HEK293T (cell line): ENCODE results near the gene GTF2H1.

Source experiments
- CTCF ChIA-PET: fragments of 350-600 bp; formaldehyde crosslinking; extraction: SDS; loops from one replicate; lab custom pipeline; 2021; ENCODE audit warnings: antibody characterized with exemption, inconsistent platforms; lab: Yijun Ruan, JAX
- POLR2A ChIA-PET: fragments of 350-600 bp; formaldehyde crosslinking; extraction: SDS; loops from one replicate; lab custom pipeline; 2020; ENCODE audit warnings: antibody characterized with exemption, inconsistent platforms; lab: Yijun Ruan, JAX
- DNase-seq: peaks from one replicate; pipeline ENCODE4 v3.0.0; 2012; ENCODE audit warnings: mixed read lengths; ENCODE audit errors: extremely low spot score
- ARNT ChIP-seq: fragments of 450-650 bp; IDR thresholded peaks from 2 replicates; pipeline ENCODE4 v1.6.1; 2017; ENCODE audit warnings: mild to moderate bottlenecking
- BHLHE40 ChIP-seq: fragments of 450-650 bp; IDR thresholded peaks from 2 replicates; pipeline ENCODE4 v1.6.1; 2016; ENCODE audit warnings: mild to moderate bottlenecking, moderate library complexity, borderline replicate concordance
- CTBP1 ChIP-seq: fragments of 450-650 bp; IDR thresholded peaks from 2 replicates; pipeline ENCODE4 v1.6.1; 2016; ENCODE audit warnings: borderline replicate concordance
- ELF4 ChIP-seq: fragments of 450-650 bp; IDR thresholded peaks from 2 replicates; pipeline ENCODE4 v1.6.1; 2017; ENCODE audit warnings: antibody characterized with exemption
- FOXA1 ChIP-seq: fragments of 450-650 bp; IDR thresholded peaks from 2 replicates; pipeline ENCODE4 v1.6.1; 2016; ENCODE audit warnings: mild to moderate bottlenecking
- FOXK2 ChIP-seq: fragments of 450-650 bp; IDR thresholded peaks from 2 replicates; pipeline ENCODE4 v1.6.1; 2016; ENCODE audit warnings: mild to moderate bottlenecking
- FOXM1 ChIP-seq: fragments of 450-650 bp; IDR thresholded peaks from 2 replicates; pipeline ENCODE4 v1.6.1; 2017; ENCODE audit warnings: mild to moderate bottlenecking, borderline replicate concordance
- HDGF ChIP-seq: fragments of 450-650 bp; IDR thresholded peaks from 2 replicates; pipeline ENCODE4 v1.6.1; 2017; ENCODE audit warnings: antibody characterized with exemption, borderline replicate concordance
- L3MBTL2 ChIP-seq: fragments of 450-650 bp; conservative IDR thresholded peaks from 2 replicates; pipeline ENCODE4 v1.6.1; 2016; ENCODE audit warnings: mild to moderate bottlenecking
- LEF1 ChIP-seq: fragments of 450-650 bp; IDR thresholded peaks from 2 replicates; pipeline ENCODE4 v1.6.1; 2017; ENCODE audit warnings: mild to moderate bottlenecking, borderline replicate concordance
- NFRKB ChIP-seq: fragments of 450-650 bp; IDR thresholded peaks from 2 replicates; pipeline ENCODE4 v1.6.1; 2016; ENCODE audit warnings: mild to moderate bottlenecking, moderate library complexity
- SP1 ChIP-seq: fragments of 450-650 bp; IDR thresholded peaks from 2 replicates; pipeline ENCODE4 v1.6.1; 2017
- SUZ12 ChIP-seq: fragments of 450-650 bp; IDR thresholded peaks from 2 replicates; pipeline ENCODE4 v1.6.1; 2016; ENCODE audit warnings: mild to moderate bottlenecking
- TARDBP ChIP-seq: fragments of 450-650 bp; IDR thresholded peaks from 2 replicates; pipeline ENCODE4 v1.6.1; 2016
- ZNF384 ChIP-seq: fragments of 450-650 bp; IDR thresholded peaks from 2 replicates; pipeline ENCODE4 v1.6.1; 2016
- TF ChIP-seq, protein P1 (sequence below): fragments of 450-650 bp; IDR thresholded peaks from 2 replicates; pipeline ENCODE4 v1.6.1; 2016

The GTF2H1 gene

DNA sequence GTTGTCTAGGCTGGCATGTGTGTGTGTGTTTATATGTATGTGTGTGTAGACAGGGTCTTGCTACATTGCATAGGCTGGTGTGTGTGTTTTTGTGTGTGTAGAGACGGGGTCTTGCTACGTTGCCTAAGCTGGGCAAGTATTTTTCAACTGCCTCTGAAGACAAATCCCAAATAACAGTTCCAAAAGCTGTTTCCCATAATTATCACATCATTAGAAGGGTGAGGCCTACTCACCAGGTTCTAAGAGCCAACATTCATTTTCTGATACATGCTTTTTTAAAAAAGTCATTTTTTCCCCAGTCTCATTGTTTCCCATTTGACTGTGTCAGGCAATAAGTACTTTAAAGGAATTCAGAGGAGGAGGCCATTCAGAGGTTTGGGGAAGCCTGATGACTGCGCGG lies 33.5 kb upstream of the GTF2H1 start:
- POLR2A ChIA-PET = interaction anchor here (1.3 kb wide), 1 partner anchor 33 kb away, joined by 3 read pairs; the partner anchor contains the start of gene HPS5

DNA sequence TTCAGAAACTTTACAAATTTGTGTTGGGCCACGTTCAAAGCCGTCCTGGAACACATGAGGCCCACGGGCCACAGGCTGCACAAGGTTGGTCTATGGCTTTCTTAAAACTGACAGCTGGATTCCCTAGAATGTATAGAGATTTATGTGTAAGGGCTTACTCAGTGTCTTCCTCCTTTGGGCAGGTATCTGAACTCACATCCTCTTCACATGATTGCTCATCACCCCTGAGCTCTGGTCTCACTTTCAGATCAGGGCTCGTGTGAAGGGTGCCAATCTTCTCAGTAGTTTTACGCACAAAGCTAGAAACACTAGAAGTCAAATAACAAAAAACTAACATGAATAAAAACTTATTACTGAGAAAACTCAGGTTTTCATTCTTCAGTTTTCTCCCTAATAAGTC lies 27.5 kb upstream of the GTF2H1 start:
- no peak for TF ChIP-seq TARDBP
- TF ChIP-seq ELF4 = no peak
- TF ChIP-seq, protein P1, sequence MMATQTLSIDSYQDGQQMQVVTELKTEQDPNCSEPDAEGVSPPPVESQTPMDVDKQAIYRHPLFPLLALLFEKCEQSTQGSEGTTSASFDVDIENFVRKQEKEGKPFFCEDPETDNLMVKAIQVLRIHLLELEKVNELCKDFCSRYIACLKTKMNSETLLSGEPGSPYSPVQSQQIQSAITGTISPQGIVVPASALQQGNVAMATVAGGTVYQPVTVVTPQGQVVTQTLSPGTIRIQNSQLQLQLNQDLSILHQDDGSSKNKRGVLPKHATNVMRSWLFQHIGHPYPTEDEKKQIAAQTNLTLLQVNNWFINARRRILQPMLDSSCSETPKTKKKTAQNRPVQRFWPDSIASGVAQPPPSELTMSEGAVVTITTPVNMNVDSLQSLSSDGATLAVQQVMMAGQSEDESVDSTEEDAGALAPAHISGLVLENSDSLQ = no peak
- TF ChIP-seq L3MBTL2 = no peak
- no peak for TF ChIP-seq FOXK2
- no peak for TF ChIP-seq FOXA1
- no peak for TF ChIP-seq SP1
- no peak for TF ChIP-seq BHLHE40
- TF ChIP-seq NFRKB = no peak
- ChIA-PET CTCF (no interaction called here), POLR2A (no interaction called here)
- no peak for DNase-seq

More for the DNA sequence above, 33.5 kb upstream of the GTF2H1 start:
- CTCF ChIA-PET = no interaction called here
- TF ChIP-seq FOXM1 = no peak
- no peak for TF ChIP-seq FOXA1
- TF ChIP-seq ARNT = no peak
- no peak for TF ChIP-seq TARDBP
- no peak for TF ChIP-seq NFRKB
- TF ChIP-seq LEF1 = no peak
- TF ChIP-seq, protein P1 = no peak
- DNase-seq = no peak

DNA sequence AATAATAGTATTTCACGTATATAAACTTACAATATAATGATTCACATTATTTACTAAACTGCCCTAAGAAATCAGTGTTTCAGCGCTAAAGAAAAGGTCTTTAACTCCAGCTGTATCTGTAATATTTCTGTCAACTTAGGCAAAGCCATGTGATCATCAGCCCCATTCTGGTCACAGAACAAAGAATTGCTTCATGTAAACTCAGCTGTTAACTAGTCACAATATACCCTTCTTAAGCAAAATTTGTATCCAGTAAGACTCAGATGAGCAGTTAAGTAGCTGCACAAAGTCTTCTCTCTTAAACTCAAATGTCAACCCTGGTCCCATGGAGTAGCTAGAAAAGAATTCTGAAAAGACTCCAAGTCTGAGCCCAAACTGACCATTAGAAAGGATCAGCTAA lies 27.1 kb upstream of the GTF2H1 start:
- no peak for DNase-seq
- POLR2A ChIA-PET = no interaction called here
- TF ChIP-seq ARNT (no peak), BHLHE40 (no peak), LEF1 (no peak), NFRKB (no peak), L3MBTL2 (no peak), TARDBP (no peak), FOXK2 (no peak), FOXM1 (no peak), SP1 (no peak), FOXA1 (no peak), SUZ12 (no peak), HDGF (no peak), CTBP1 (no peak), ELF4 (no peak), ZNF384 (no peak)
- TF ChIP-seq, protein P1 = no peak
- CTCF ChIA-PET = no interaction called here

DNA sequence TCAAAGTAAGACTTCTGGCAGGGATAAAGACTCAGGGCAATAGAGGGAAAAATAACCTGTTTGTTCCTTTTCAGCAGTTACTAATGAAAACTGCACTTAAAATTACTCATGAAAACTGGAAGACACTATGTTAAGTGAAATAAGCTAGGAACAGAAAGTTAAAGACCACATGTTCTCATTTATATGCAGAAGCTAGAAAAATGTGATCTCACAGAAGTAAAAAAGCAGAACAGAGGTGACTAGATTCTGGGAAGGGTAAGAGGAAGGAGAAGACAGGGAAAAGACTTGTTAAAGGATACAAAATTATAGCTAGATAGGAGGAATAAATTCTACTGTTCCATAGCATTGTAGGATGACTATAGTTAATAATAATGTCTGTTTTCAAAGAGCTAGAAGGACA lies 22.6 kb upstream of the GTF2H1 start:
- ChIA-PET CTCF (no interaction called here), POLR2A (no interaction called here)
- DNase-seq = no peak
- TF ChIP-seq L3MBTL2 (no peak), HDGF (no peak), ARNT (no peak), TARDBP (no peak), ELF4 (no peak), LEF1 (no peak), FOXM1 (no peak), SUZ12 (no peak), NFRKB (no peak), ZNF384 (no peak), FOXK2 (no peak), BHLHE40 (no peak), SP1 (no peak), FOXA1 (no peak), CTBP1 (no peak)
- TF ChIP-seq, protein P1 = no peak

DNA sequence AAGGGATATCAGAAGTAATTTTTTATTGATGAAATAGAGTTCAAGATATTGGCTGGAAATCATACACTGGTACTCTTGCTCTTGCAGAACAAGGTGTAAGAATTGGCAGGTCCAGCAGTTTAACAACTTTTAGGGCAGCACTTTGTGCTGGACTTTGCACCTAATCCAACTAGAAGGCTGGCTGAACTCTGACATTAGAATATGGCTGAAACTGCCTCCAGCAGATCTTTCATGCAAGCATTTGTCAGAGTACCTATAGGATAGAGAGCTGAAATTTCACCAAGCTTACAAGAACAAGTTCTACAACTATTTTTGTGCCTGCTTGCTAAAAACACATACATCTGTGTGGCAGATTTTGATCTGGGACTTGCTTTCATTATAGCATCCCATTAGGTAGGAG lies 17.6 kb upstream of the GTF2H1 start:
- DNase-seq = no peak
- no peak for TF ChIP-seq ZNF384
- ChIA-PET CTCF (no interaction called here), POLR2A (no interaction called here)

DNA sequence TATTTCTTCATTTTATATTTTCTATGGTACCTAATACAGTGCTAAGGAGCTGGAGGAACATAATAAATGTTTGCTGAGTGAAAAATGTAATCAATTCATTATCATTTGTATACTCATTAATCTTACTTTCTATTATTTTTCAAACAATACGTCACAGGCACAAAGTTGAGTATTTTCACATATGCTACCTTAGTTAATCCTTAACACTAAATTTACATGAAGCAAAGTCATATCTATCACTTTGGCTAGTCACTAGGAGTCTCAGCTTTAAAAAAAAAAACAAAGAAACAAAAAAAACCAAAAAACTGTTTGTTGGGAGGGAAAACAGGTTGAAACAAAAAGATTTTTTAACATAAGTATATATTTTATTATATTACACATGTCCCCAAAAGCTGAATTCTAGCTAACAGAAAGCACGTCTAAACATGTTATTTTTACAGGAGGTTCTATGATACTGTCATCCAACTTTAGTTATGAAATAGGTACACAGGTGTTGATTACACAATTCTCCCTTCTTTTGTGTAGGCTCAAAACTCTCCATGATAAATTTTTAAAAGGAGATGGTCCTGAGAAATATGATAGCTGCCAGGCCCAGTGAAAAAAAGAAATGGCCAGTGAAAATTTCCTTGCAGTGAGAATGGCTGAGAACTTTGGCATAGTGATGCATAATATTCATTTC lies 14.8 kb upstream of the GTF2H1 start:
- ChIA-PET CTCF (no interaction called here), POLR2A (no interaction called here)
- DNase-seq = no peak
- TF ChIP-seq FOXA1 (no peak), FOXK2 (no peak), ELF4 (no peak)

DNA sequence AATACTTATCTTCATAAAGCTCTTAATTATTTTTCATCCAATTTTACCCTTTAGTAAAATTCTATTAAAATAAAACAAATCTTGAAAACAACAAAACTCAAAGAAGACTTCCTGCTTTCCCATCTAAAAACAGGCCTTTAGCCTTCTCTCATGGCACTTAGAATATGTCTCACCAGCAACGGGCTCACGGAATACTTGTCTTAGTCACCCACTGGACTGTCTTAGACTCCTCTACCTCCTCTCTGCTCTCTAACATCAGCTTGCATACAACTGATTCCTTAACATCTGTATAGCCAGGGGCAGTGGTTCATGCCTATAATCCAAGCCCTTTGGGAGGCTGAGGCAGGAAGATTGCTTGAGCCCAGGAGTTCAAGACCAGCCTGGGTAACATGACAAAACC lies 14.1 kb upstream of the GTF2H1 start:
- ChIA-PET POLR2A (no interaction called here), CTCF (no interaction called here)
- no peak for TF ChIP-seq FOXM1
- no peak for TF ChIP-seq HDGF
- no peak for TF ChIP-seq NFRKB
- TF ChIP-seq FOXA1 = no peak
- TF ChIP-seq BHLHE40 = no peak
- no peak for TF ChIP-seq SUZ12
- TF ChIP-seq ARNT = no peak
- no peak for TF ChIP-seq L3MBTL2
- no peak for TF ChIP-seq SP1
- no peak for TF ChIP-seq LEF1
- TF ChIP-seq, protein P1 = no peak
- no peak for TF ChIP-seq TARDBP
- no peak for TF ChIP-seq FOXK2
- no peak for TF ChIP-seq CTBP1
- TF ChIP-seq ZNF384 = no peak
- TF ChIP-seq ELF4 = no peak
- DNase-seq = no peak
